ENCODE measurements around the gene GTPBP2. TPM values are rescaled to one million over a fixed set of nuclear protein-coding genes. Genes with fewer than 3 reads are reported as not detected.

GTPBP2 gene
- total and polyA plus RNA-seq, 2 of the 4 experiments (the other 2 are of a cell fraction) = 38.4 to 86.6 TPM

DNA sequence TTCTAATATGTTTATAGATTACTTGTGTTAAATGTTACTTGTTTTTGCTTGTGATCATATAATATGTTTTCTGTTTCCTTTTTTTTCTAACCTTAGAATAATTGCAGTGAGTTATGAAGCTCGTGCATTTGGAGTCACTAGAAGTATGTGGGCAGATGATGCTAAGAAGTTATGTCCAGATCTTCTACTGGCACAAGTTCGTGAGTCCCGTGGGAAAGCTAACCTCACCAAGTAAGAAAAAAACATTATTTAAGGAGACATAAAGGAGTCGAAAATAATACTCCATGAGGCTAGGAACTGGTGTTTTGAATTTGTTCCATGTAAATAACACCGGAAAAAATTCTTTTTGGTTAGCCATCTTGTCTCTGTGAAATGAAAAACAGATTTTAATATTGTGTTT, 46.2 kb downstream of the GTPBP2 start:
- Histone ChIP-seq H3K79me1 (ENCODE audit: low read depth in 1 of 2, low read length in 2 of 2) (peaks cover 20 to 39% of the 10 kb centered on the region in 2 experiments), H4K5ac (ENCODE audit: low read depth, low read length) (no peak overlapping the region), H3K23ac (ENCODE audit: low read depth, low read length) (no peak overlapping the region), H3K27ac (ENCODE audit: insufficient read depth, low read length) (no peak overlapping the region), H3K9ac (ENCODE audit: low read depth, low read length) (no peak overlapping the region), H3K4ac (ENCODE audit: low read depth, low read length) (no peak overlapping the region), H2BK5ac (ENCODE audit: low read depth, low read length, poor library complexity, severe bottlenecking) (no peak overlapping the region), H4K8ac (ENCODE audit: low read depth in 2 of 2, low read length in 2 of 2) (no peak overlapping the region), H3K36me3 (ENCODE audit: control insufficient read depth, insufficient read depth, low read length) (peaks cover 31% of the 10 kb centered on the region), H2BK20ac (ENCODE audit: low read depth, low read length) (no peak overlapping the region), H3K4me2 (ENCODE audit: low read depth, low read length) (no peak overlapping the region), H3K56ac (ENCODE audit: extremely low read depth, insufficient read depth, low read length) (no peak overlapping the region), H3K4me1 (ENCODE audit: control insufficient read depth, insufficient read depth, low read length) (peaks cover 2% of the 10 kb centered on the region; the same call in 1 of the 2 replicates), H3K27me3 (ENCODE audit: control insufficient read depth, insufficient read depth, low read length) (no peaks in the 10 kb centered on the region), H2BK120ac (ENCODE audit: low read depth, low read length) (no peak overlapping the region), H3K14ac (replicated peaks; ENCODE audit: low read depth, low read length) (no peak overlapping the region), H2BK15ac (ENCODE audit: low read depth, low read length) (no peak overlapping the region), H2AK9ac (replicated peaks; ENCODE audit: low read depth, low read length, poor library complexity) (no peak overlapping the region), H3K9me3 (ENCODE audit: control insufficient read depth, insufficient read depth, low read length) (no peaks in the 10 kb centered on the region), H4K91ac (ENCODE audit: insufficient read depth, low read depth, low read length) (no peak overlapping the region), H4K20me1 (ENCODE audit: insufficient read depth, low read length) (peaks cover 15% of the 10 kb centered on the region), H3K9me1 (ENCODE audit: insufficient read depth, low read length) (peaks cover 3% of the 10 kb centered on the region), H3K4me3 (ENCODE audit: insufficient read depth, low read depth, low read length) (no peak overlapping the region), H2AFZ (replicated peaks; ENCODE audit: low read length, poor library complexity) (no peak overlapping the region), H3K18ac (ENCODE audit: low read depth, low read length) (no peak overlapping the region), H2AK5ac (ENCODE audit: low read depth, low read length) (no peak overlapping the region)
- DNase-seq = no peak
- WGBS, 2 experiments (ENCODE audit: extremely low coverage in 2 of 2, insufficient read length in 1 of 2) = no CpG with 5 or more reads among the region's 5 CpGs
- no peak for ATAC-seq (ENCODE audit: low read depth)
- no peak for TF ChIP-seq SMC3 (IDR thresholded peaks at IDR 0.05; ENCODE audit: low read depth, low read length)
- no peak for TF ChIP-seq MAZ (IDR thresholded peaks at IDR 0.05; ENCODE audit: borderline replicate concordance, low read depth, low read length)
- TF ChIP-seq CHD1 (IDR thresholded peaks at IDR 0.05; ENCODE audit: low read depth, low read length) = no peak
- no peak for TF ChIP-seq BHLHE40 (IDR thresholded peaks at IDR 0.05; ENCODE audit: low read depth, low read length)
- TF ChIP-seq, protein P1, sequence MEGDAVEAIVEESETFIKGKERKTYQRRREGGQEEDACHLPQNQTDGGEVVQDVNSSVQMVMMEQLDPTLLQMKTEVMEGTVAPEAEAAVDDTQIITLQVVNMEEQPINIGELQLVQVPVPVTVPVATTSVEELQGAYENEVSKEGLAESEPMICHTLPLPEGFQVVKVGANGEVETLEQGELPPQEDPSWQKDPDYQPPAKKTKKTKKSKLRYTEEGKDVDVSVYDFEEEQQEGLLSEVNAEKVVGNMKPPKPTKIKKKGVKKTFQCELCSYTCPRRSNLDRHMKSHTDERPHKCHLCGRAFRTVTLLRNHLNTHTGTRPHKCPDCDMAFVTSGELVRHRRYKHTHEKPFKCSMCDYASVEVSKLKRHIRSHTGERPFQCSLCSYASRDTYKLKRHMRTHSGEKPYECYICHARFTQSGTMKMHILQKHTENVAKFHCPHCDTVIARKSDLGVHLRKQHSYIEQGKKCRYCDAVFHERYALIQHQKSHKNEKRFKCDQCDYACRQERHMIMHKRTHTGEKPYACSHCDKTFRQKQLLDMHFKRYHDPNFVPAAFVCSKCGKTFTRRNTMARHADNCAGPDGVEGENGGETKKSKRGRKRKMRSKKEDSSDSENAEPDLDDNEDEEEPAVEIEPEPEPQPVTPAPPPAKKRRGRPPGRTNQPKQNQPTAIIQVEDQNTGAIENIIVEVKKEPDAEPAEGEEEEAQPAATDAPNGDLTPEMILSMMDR (conservative IDR thresholded peaks at IDR 0.05; ENCODE audit: low read depth, low read length) = no peak
- TF ChIP-seq MAFK (IDR thresholded peaks at IDR 0.05; ENCODE audit: low read depth, low read length) = no peak
- TF ChIP-seq, protein P2, sequence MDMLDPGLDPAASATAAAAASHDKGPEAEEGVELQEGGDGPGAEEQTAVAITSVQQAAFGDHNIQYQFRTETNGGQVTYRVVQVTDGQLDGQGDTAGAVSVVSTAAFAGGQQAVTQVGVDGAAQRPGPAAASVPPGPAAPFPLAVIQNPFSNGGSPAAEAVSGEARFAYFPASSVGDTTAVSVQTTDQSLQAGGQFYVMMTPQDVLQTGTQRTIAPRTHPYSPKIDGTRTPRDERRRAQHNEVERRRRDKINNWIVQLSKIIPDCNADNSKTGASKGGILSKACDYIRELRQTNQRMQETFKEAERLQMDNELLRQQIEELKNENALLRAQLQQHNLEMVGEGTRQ (IDR thresholded peaks at IDR 0.05; ENCODE audit: low read depth, low read length) = no peak
- no TSS peak for BruUV-seq (replicated peaks)
- dilution Hi-C loops (cut with HindIII; ENCODE audit: low sequenced_read_pairs, unreplicated experiment) = no loop called here
- intact Hi-C loops (cut with micrococcal nuclease) = no loop called here
- in situ Hi-C loops (cut with MboI; ENCODE audit: low sequenced_read_pairs) = no loop called here
- ChIA-PET POLR2A (ENCODE audit: unreplicated experiment) (no interaction called here), CTCF (no interaction called here)

All from IMR-90 (cell line).